GM23338 (cell line): Measurements from ENCODE around the gene DPYD. TPM values are rescaled to one million over a fixed set of nuclear protein-coding genes. Genes with fewer than 3 reads are reported as not detected.

Experiments
- ATAC-seq: fragments of 200-7000 bp; cut with Tn5 transposase; 3 replicates; pipeline ENCODE4 v1.9.1; 2020
- DNase-seq: peaks from one replicate; pipeline ENCODE4 v3.0.0-alpha.2; 2015; ENCODE audit warnings: low spot score
- H2AFZ ChIP-seq: fragments of 200-600 bp; sonication (generic); 2 replicates; pipeline ENCODE4 v1.8.0; 2016; ENCODE audit warnings: antibody characterized with exemption, mild to moderate bottlenecking, moderate library complexity
- H3F3A ChIP-seq: fragments of 200-600 bp; sonication (generic); replicated peaks from 2 replicates; pipeline ENCODE4 v1.8.0; 2017; ENCODE audit warnings: antibody characterized with exemption, mixed run types, low read depth
- H3K27ac ChIP-seq: fragments of 200-600 bp; sonication (generic); 2 replicates; pipeline ENCODE4 v1.6.1; 2016; ENCODE audit warnings: low read depth
- H3K27me3 ChIP-seq: fragments of 200-600 bp; sonication (generic); 2 replicates; pipeline ENCODE4 v1.8.0; 2016; ENCODE audit warnings: mild to moderate bottlenecking, mixed run types, moderate library complexity; ENCODE audit not compliant: insufficient read depth
- H3K36me3 ChIP-seq: fragments of 200-600 bp; sonication (generic); 2 replicates; pipeline ENCODE4 v1.8.0; 2016; ENCODE audit warnings: mild to moderate bottlenecking; ENCODE audit not compliant: insufficient read depth
- H3K4me1 ChIP-seq: fragments of 200-600 bp; sonication (generic); 2 replicates; pipeline ENCODE4 v1.8.0; 2016; ENCODE audit warnings: mild to moderate bottlenecking, moderate library complexity; ENCODE audit not compliant: insufficient read depth
- H3K4me2 ChIP-seq: fragments of 200-600 bp; sonication (generic); 2 replicates; pipeline ENCODE4 v1.7.1; 2017; ENCODE audit warnings: mixed run types
- H3K4me3 ChIP-seq: fragments of 200-600 bp; sonication (generic); 2 replicates; pipeline ENCODE4 v1.6.1; 2016; ENCODE audit warnings: mixed run types
- H3K79me2 ChIP-seq: fragments of 200-600 bp; sonication (generic); replicated peaks from 2 replicates; pipeline ENCODE4 v1.8.0; 2017; ENCODE audit warnings: mild to moderate bottlenecking; ENCODE audit not compliant: insufficient read depth
- H3K9me2 ChIP-seq: fragments of 200-600 bp; sonication (generic); 2 replicates; pipeline ENCODE4 v1.8.0; 2017; ENCODE audit not compliant: insufficient read depth
- H4K20me1 ChIP-seq: fragments of 200-600 bp; sonication (generic); replicated peaks from 2 replicates; pipeline ENCODE4 v1.8.0; 2017; ENCODE audit warnings: mild to moderate bottlenecking; ENCODE audit not compliant: insufficient read depth
- H3K27ac Mint-ChIP-seq: 2 replicates; pipeline ENCODE4 v1.8.0; 2020; ENCODE audit warnings: inconsistent platforms, mild to moderate bottlenecking, moderate library complexity, mixed read lengths
- H3K27me3 Mint-ChIP-seq: 3 replicates; pipeline ENCODE4 v1.8.0; 2022; ENCODE audit warnings: low read depth, mild to moderate bottlenecking, moderate library complexity, mixed read lengths, inconsistent platforms; ENCODE audit not compliant: insufficient read depth, poor library complexity
- H3K36me3 Mint-ChIP-seq: 3 replicates; pipeline ENCODE4 v1.8.0; 2021; ENCODE audit warnings: low read depth, mild to moderate bottlenecking, inconsistent platforms, moderate library complexity, mixed read lengths
- H3K4me1 Mint-ChIP-seq: 3 replicates; pipeline ENCODE4 v1.8.0; 2020; ENCODE audit warnings: mild to moderate bottlenecking, inconsistent platforms, mixed read lengths
- H3K4me3 Mint-ChIP-seq: 3 replicates; pipeline ENCODE4 v1.8.0; 2021; ENCODE audit warnings: moderate library complexity, mild to moderate bottlenecking, inconsistent platforms, mixed read lengths
- H3K9me3 Mint-ChIP-seq: 3 replicates; pipeline ENCODE4 v1.8.0; 2020; ENCODE audit warnings: moderate library complexity, mild to moderate bottlenecking, inconsistent platforms, mixed read lengths
- CREB1 ChIP-seq: fragments of 250-450 bp; sonication (Bioruptor Pico); IDR thresholded peaks from 2 replicates; pipeline ENCODE4 v1.5.0; 2020; ENCODE audit warnings: low read depth, mild to moderate bottlenecking, moderate library complexity
- ETS1 ChIP-seq: IDR thresholded peaks from 2 replicates; pipeline ENCODE4 v1.6.1; 2016; ENCODE audit warnings: antibody characterized with exemption
- EZH2 ChIP-seq: fragments of 200-600 bp; sonication (generic); IDR thresholded peaks from one replicate; pipeline ENCODE4 v1.8.0; 2017; ENCODE audit warnings: antibody characterized with exemption, mild to moderate bottlenecking, low read depth; ENCODE audit not compliant: unreplicated experiment
- EZH2phosphoT487 ChIP-seq: fragments of 200-600 bp; sonication (generic); IDR thresholded peaks from one replicate; pipeline ENCODE4 v1.8.1; 2018; ENCODE audit warnings: antibody characterized with exemption; ENCODE audit not compliant: unreplicated experiment
- NANOG ChIP-seq: IDR thresholded peaks from 2 replicates; pipeline ENCODE4 v1.6.1; 2016; ENCODE audit warnings: antibody characterized with exemption, borderline replicate concordance
- POLR2AphosphoS5 ChIP-seq: IDR thresholded peaks from 2 replicates; pipeline ENCODE4 v1.6.1; 2016; ENCODE audit warnings: antibody characterized with exemption, low read depth
- STAT1 ChIP-seq: IDR thresholded peaks from one replicate; pipeline ENCODE4 v1.6.1; 2016; ENCODE audit warnings: antibody characterized with exemption; ENCODE audit not compliant: unreplicated experiment
- ZNF114 ChIP-seq: fragments of 250-450 bp; sonication (Bioruptor Pico); IDR thresholded peaks from 2 replicates; pipeline ENCODE4 v1.5.0; 2020; ENCODE audit warnings: mild to moderate bottlenecking, moderate library complexity
- ZNF331 ChIP-seq: fragments of 250-450 bp; sonication (Bioruptor Pico); IDR thresholded peaks from 2 replicates; pipeline ENCODE4 v1.5.0; 2020; ENCODE audit warnings: low read depth, mild to moderate bottlenecking, moderate library complexity
- polyA plus RNA-seq: library from polyadenylated mRNA; unstranded; fragments of >200 nt; fragmentation: Nextera tagmentation; extraction: Ambion mirVana; gene quantifications from 2 replicates; pipeline ENCODE4 v1.2.1, GENCODE V29; 2016
- total RNA-seq: library from RNA; depleted of rRNA; stranded (reverse); fragments of >200 nt; shearing (Covaris generic); gene quantifications from 2 replicates; pipeline ENCODE4 v1.2.3, GENCODE V29; 2014
- TF ChIP-seq, protein P1 (sequence below), 2 experiments: fragments of 200-600 bp in 1 of 2; sonication (generic) in 1 of 2; conservative IDR thresholded peaks; 2 replicates each; pipeline versions ENCODE4 v1.5.1 to v1.6.1; 2016 to 2017; ENCODE audit warnings: antibody characterized with exemption in 2 of 2, low read depth in 2 of 2, mild to moderate bottlenecking in 2 of 2, moderate library complexity in 1 of 2
- TF ChIP-seq, protein P2 (sequence below): IDR thresholded peaks from one replicate; pipeline ENCODE4 v1.6.1; 2018; ENCODE audit warnings: antibody characterized with exemption; ENCODE audit not compliant: unreplicated experiment

DPYD gene
- total and polyA plus RNA-seq, 2 experiments from 2014 or later = 0.50 to 1.6 TPM

GRCh38 chr1:97314685-97315084 lies 606.1 kb downstream of the DPYD start (continued):
- TF ChIP-seq, protein P1, sequence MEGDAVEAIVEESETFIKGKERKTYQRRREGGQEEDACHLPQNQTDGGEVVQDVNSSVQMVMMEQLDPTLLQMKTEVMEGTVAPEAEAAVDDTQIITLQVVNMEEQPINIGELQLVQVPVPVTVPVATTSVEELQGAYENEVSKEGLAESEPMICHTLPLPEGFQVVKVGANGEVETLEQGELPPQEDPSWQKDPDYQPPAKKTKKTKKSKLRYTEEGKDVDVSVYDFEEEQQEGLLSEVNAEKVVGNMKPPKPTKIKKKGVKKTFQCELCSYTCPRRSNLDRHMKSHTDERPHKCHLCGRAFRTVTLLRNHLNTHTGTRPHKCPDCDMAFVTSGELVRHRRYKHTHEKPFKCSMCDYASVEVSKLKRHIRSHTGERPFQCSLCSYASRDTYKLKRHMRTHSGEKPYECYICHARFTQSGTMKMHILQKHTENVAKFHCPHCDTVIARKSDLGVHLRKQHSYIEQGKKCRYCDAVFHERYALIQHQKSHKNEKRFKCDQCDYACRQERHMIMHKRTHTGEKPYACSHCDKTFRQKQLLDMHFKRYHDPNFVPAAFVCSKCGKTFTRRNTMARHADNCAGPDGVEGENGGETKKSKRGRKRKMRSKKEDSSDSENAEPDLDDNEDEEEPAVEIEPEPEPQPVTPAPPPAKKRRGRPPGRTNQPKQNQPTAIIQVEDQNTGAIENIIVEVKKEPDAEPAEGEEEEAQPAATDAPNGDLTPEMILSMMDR (conservative IDR thresholded peaks at IDR 0.05; ENCODE audit: low read depth in 2 of 2) = no peak
- TF ChIP-seq ETS1 (no peak), NANOG (no peak), EZH2phosphoT487 (no peak), POLR2AphosphoS5 (no peak)
- TF ChIP-seq, protein P2, sequence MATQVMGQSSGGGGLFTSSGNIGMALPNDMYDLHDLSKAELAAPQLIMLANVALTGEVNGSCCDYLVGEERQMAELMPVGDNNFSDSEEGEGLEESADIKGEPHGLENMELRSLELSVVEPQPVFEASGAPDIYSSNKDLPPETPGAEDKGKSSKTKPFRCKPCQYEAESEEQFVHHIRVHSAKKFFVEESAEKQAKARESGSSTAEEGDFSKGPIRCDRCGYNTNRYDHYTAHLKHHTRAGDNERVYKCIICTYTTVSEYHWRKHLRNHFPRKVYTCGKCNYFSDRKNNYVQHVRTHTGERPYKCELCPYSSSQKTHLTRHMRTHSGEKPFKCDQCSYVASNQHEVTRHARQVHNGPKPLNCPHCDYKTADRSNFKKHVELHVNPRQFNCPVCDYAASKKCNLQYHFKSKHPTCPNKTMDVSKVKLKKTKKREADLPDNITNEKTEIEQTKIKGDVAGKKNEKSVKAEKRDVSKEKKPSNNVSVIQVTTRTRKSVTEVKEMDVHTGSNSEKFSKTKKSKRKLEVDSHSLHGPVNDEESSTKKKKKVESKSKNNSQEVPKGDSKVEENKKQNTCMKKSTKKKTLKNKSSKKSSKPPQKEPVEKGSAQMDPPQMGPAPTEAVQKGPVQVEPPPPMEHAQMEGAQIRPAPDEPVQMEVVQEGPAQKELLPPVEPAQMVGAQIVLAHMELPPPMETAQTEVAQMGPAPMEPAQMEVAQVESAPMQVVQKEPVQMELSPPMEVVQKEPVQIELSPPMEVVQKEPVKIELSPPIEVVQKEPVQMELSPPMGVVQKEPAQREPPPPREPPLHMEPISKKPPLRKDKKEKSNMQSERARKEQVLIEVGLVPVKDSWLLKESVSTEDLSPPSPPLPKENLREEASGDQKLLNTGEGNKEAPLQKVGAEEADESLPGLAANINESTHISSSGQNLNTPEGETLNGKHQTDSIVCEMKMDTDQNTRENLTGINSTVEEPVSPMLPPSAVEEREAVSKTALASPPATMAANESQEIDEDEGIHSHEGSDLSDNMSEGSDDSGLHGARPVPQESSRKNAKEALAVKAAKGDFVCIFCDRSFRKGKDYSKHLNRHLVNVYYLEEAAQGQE = no peak

- H3K9me2 ChIP-seq = no peaks in the 10 kb centered on the region; the same call in 1 of the 2 replicates
- H3K79me2 ChIP-seq = no peaks in the 10 kb centered on the region
- H3K4me1 ChIP-seq = no peaks in the 10 kb centered on the region
- no peaks in the 10 kb centered on the region for H3K27me3 ChIP-seq
- H3F3A ChIP-seq = no peaks in the 10 kb centered on the region
- ATAC-seq = no peak
- Mint-ChIP-seq H3K27ac (no peak overlapping the region), H3K36me3 (no peaks in the 10 kb centered on the region), H3K9me3 (no peaks in the 10 kb centered on the region), H3K4me1 (peaks cover 8% of the 10 kb centered on the region), H3K4me3 (no peak overlapping the region), H3K27me3 (no peaks in the 10 kb centered on the region)
- no peaks in the 10 kb centered on the region for H4K20me1 ChIP-seq
- H3K27ac ChIP-seq = no peak overlapping the region
- no peak overlapping the region for H3K4me2 ChIP-seq
- H3K36me3 ChIP-seq = no peaks in the 10 kb centered on the region
- H3K4me3 ChIP-seq = no peak overlapping the region
- H2AFZ ChIP-seq = no peak overlapping the region
- no peak for DNase-seq
- TF ChIP-seq ZNF114 (CRISPR knock-in tag) (no peak), EZH2 (no peak), EZH2phosphoT487 (no peak), CREB1 (CRISPR knock-in tag) (no peak), POLR2AphosphoS5 (no peak), NANOG (no peak), STAT1 (no peak), ETS1 (no peak), ZNF331 (CRISPR knock-in tag) (no peak)
- TF ChIP-seq, protein P1 (conservative IDR thresholded peaks at IDR 0.05; ENCODE audit: low read depth in 2 of 2) = no peak
- TF ChIP-seq, protein P2 = no peak
Observed at GRCh38 chr1:97308131-97308530, 612.7 kb downstream of the DPYD start.
